EH (cell line): ENCODE measurements around the gene PAPSS1.
"Not testable (repeated sequence)": the region's sequence is repeated elsewhere in the genome, so short reads cannot be mapped to it uniquely, and the experiment has no call there.

ENCODE experiments used
- DNase-seq: peaks from one replicate; pipeline ENCODE4 v3.0.0-alpha.2; 2015; ENCODE audit warnings: low read depth

The PAPSS1 gene

GRCh38 chr4:107719922-107720722 is at the start of gene PAPSS1:
Gene PAPSS1 (minus strand): TSS chr4:107720234. CDS start chr4:107720179, 55 bp downstream.
- peak; percentile 97 for DNase-seq

- no peak for DNase-seq
Observed at GRCh38 chr4:107760281-107760947, 40.4 kb upstream of the PAPSS1 start.

GRCh38 chr4:107757864-107758476 is 37.9 kb upstream of the PAPSS1 start:
- DNase-seq = peak; percentile 43

GRCh38 chr4:107757283-107757682 is 37.2 kb upstream of the PAPSS1 start:
- no peak for DNase-seq

- peak; percentile 61 for DNase-seq
Observed at GRCh38 chr4:107755841-107756356, 35.9 kb upstream of the PAPSS1 start.

GRCh38 chr4:107751670-107752069 is 31.6 kb upstream of the PAPSS1 start:
- DNase-seq = no peak

- DNase-seq = no peak
Observed at GRCh38 chr4:107747748-107748486, 27.9 kb upstream of the PAPSS1 start.

- DNase-seq = no peak
Observed at GRCh38 chr4:107746161-107746560, 26.1 kb upstream of the PAPSS1 start.

GRCh38 chr4:107744532-107744931 is 24.5 kb upstream of the PAPSS1 start:
- DNase-seq = no peak

- DNase-seq = no peak
Observed at GRCh38 chr4:107743532-107743931, 23.5 kb upstream of the PAPSS1 start.

GRCh38 chr4:107742791-107743190 is 22.8 kb upstream of the PAPSS1 start:
- DNase-seq = no peak

- no peak for DNase-seq
Observed at GRCh38 chr4:107742196-107742595, 22.2 kb upstream of the PAPSS1 start.

- DNase-seq = peak; percentile 93
Observed at GRCh38 chr4:107740950-107741701, 21.1 kb upstream of the PAPSS1 start.

- peak; percentile 43 for DNase-seq
Observed at GRCh38 chr4:107740381-107740780, 20.3 kb upstream of the PAPSS1 start.

- DNase-seq = no peak
Observed at GRCh38 chr4:107737450-107737849, 17.4 kb upstream of the PAPSS1 start.

- DNase-seq = peak; percentile 66
Observed at GRCh38 chr4:107736924-107737448, 17.0 kb upstream of the PAPSS1 start.

GRCh38 chr4:107736037-107736436 is 16.0 kb upstream of the PAPSS1 start:
- DNase-seq = no peak

- peak; percentile 19 for DNase-seq
Observed at GRCh38 chr4:107734120-107734519, 14.1 kb upstream of the PAPSS1 start.

GRCh38 chr4:107733431-107733925 is 13.4 kb upstream of the PAPSS1 start:
- DNase-seq = no peak

- DNase-seq = not testable (repeated sequence)
Observed at GRCh38 chr4:107729050-107729449, 9.0 kb upstream of the PAPSS1 start.
